Measurements from ENCODE around the gene ACTL6B.

ACTL6B gene

GRCh38 chr7:100683659-100684533 lies 27.6 kb upstream of the ACTL6B start:
- DNase-seq, result no peak

- no peak for DNase-seq
These were observed 26.9 kb upstream of the ACTL6B start for GRCh38 chr7:100682991-100683658.

- no peak for DNase-seq
These were observed 26.0 kb upstream of the ACTL6B start for GRCh38 chr7:100682228-100682741.

DNA sequence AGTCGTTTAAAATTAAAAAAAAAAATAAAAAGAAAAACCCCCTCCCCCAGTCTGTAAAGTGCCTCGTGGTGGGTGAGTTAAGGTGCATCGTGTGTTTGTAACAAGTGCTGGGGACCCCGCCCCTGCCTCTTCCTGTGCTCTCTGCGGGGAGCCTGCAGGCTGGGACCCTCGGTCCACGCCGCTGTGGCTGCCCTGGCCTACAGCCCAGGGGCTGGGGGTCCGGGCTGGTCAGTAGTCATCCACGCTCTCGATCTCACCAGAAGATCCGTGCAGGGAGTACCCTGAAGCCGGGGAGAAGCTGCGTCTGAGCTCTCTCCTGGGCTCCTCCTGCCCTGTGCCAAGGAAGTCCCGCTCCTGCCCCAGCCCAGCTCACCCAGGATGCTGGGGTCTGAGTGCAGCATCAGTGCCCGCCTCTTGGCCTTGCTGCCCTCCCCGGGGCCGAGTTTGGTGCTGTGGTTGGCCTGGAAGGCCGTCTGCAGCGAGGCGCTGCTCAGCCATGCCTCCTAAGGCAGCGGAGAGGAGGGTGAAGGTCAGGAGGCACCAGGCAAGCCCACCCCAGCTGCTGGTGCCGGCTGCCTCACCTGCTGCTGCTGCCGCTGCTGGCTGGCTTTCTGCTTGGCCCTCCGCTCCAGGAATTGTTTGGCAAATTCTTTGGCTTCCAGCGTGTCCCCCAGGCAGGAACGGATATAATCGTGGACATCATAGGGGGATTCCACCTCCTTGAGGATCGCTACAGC lies 25.4 kb upstream of the ACTL6B start:
- no peak for DNase-seq

GRCh38 chr7:100680576-100681271 lies 24.5 kb upstream of the ACTL6B start:
- DNase-seq, result no peak

DNA sequence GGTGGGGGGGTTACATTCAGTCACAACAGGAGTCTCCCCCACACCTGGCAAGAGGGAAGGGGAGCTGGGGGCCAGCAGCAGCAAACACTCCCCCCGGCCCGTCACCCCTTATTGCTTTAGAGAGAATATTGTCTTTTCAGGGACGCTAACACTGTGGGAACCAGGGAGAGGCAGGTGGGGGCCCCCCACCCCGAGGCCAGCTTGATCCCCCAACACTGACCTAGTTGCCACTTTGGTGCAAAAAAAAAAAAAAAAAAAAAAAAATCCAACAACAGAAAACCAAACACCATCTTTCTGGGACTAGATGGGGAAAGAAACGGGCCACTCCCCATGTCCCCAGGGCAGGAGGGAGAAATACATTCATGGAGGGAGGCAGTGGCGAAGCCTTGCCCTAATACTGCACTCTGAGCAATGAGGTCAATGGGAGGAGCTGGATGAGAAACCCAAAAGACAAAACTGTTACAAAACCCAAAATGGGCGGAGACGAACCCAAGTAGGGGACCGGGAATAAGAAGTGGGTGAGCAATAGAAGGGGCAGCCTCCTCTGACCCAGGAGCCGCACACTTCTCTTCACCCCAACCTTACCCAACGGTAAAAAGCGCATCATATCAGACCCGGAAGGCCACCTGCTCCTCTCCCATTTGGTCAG lies 23.8 kb upstream of the ACTL6B start:
- no peak for DNase-seq

DNA sequence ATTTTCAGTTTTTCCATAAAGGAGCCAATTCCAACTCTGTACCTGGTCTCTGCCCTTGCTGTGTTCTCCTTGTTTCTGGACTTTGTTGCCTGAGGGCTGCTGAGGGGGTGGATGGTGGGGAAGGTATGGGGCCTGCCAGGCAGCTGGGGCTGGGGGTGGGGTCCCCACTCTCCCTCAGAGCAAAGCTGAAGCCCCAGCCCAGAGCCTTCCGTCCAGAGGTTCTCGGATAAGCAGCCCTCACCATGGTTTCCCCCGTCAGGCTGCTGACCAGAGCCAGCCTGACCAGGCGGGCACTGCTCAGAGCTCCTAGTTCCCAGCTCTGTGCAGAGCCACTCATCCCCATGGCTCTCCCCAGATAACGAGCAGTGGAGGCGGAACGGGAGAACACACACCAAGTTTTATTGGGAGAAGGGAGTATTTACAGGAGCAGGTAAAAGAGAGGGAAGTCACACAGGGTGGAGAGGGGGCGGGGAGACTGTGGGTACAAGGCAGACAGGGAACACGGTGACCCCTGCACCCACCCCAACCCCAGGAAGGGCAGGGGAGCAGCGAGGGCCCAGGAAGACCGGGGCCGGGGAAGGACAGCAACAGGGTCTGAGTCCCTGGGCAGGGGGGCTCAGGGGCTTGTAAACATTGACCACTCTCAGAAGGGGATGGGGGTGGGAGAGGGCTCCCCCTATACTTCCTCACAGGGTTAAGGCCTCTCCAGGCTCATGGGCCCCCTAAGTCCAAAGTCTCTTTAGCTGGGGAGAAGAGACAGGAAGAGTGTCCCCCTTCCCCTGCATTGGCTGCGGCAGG lies 23.1 kb upstream of the ACTL6B start:
- DNase-seq, result no peak

GRCh38 chr7:100678291-100678984 lies 22.2 kb upstream of the ACTL6B start:
- no peak for DNase-seq

- DNase-seq, result no peak
These were observed 21.3 kb upstream of the ACTL6B start for GRCh38 chr7:100677308-100678267.

DNA sequence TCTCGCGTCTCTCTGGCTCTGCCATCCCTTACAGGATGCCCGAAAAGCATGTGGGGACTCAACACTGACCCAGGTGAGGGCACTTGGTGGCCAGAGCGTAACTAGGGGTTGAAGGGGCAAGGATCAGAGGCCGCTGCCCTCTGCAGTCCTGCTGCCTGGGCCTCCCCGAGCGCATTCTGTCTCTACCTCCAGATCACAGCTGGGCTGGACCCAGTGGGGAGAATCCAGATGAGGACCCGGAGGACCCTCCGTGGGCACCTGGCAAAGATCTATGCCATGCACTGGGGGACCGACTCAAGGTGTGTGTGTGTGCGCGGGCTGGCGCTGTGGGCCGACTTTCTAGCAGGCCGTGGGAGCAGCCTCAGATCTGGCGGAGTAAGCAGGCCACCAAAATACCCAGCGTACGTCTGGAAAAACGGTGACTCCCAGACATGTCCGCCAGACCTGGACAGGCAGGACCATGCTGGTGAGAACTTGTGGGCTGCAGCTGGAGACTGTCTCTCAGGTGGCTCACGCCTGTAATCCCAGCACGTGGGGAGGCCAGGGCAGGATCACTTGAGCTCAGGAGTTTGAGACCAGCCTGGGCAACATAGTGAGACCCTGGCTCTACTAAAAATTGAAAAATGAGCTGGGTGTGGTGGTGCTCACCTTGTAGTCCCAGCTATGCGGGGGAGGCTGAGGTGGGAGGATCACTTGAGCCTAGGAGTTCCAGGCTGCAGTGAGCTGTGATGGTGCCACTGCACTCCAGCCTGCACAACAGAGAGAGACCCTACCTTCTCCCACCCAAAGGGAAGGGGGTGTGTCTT lies 20.5 kb upstream of the ACTL6B start:
- no peak for DNase-seq

DNA sequence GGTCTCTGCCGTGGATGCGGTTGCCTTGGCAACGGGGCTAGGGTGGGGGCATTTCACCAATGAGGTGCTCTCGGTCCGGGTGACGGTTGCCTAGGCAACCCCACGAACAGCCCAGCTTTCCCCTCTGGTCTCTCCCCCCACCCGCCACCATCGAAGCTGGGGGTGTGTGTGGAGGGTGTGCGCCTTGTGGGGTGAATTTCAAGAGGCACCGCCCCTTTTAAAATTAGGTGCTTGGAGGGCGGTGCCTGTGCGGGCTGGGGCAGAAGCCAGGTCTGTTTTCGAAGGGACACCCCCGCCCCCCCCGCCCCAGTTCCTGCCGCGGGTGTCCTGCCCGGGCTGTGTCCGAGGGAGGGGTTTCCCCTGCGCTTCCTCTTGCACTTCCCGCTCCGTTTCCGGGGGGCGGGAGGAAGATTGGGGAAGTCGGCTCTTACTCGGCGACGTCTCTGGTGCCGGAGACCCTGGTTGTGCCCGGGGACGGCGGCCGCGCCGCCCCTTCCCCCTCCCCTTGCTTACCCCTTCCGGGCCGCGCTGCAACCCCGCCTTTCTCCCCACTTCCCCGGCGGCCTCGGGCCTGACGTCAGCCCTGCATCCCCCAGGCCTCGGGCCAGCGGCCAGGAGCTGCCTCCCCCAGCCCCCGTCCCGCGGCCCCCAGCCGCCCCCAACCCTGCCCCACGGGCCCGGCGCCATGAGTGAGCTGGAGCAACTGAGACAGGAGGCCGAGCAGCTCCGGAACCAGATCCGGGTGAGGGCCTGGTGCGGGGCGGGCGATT lies 19.5 kb upstream of the ACTL6B start:
- DNase-seq, result peak; percentile 47 to 76

GRCh38 chr7:100675105-100675451 lies 18.8 kb upstream of the ACTL6B start:
- DNase-seq, result no peak

- peak in 1 of 2 experiments; percentile 40 for DNase-seq
These were observed 18.3 kb upstream of the ACTL6B start for GRCh38 chr7:100674411-100675104.

DNA sequence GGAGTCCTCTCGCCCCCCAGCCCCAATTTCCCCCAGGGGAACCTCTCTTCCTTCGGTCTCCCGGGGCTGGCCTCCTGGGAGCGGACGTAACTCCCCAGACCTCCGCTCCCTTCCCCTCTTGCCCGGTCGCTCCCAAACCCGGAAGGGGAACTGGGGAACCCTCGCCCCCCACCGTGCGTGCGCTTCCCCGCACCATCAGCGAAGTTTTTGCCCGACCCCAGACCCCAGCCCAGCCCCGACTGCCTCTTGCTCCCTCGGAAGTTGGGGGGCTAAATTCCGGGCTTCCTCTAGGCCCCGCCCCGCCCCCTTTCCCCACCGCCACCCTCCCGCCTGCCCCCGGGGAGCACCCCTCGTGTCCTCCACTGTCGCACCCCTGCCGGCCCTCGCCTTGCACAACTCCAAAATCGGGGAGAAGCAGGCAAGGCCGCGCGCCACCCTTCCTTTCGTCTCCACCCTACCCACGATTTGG lies 17.7 kb upstream of the ACTL6B start:
- DNase-seq, result peak in 1 of 2 experiments; percentile 19

DNA sequence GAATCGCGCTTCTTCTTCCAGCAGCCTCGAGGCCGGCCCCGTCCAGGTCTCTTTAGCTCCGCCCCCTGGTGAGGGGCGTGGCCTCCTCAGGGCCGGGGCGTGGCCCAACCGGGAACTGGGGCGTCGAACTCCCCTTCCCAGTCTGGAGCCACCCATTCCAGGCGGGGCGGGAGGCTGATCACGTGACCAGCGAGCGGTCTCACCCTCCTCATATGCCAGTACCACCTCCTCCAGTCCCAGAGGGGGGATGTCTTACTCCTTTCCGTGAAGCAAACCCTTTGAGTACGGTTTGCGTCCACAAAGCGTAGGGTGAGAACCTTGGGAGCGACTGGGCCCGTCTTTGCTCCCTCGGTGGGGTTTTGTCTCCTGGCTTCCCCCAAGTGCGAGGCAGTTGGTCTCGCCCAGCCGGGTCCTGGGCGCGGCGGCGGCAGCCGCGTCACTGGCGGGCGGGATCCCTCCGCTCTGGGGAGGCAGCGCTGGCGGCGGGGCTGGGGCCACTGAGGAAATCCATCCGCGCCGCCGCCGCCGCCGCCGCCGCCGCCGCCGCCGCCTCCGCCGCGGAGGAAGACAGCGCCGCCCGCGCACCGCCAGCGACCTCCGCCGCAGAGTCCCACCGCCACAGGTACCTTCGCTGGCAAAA lies 17.2 kb upstream of the ACTL6B start, which contains the start of gene GNB2:
Gene GNB2 (plus strand): TSS at position 439 of the 640 bp plus-strand sequence. CDS start 2,526 bp downstream, outside the sequence.
- peak; percentile 96 to 97 for DNase-seq
